ENCODE results near the gene PADI3. TPM values are rescaled to one million over a fixed set of nuclear protein-coding genes. Genes with fewer than 3 reads are reported as not detected.

PADI3 gene
- total and polyA plus RNA-seq, 2 of the 8 experiments (the other 6 are each of a cell fraction or from before 2014, with no cell fraction given) = 0.37 to 0.94 TPM

- H3K9me3 ChIP-seq (ENCODE audit: insufficient read depth in 2 of 2, low read depth in 1 of 2, low read length in 1 of 2) = no peaks in the 10 kb centered on the region
- H3K23ac ChIP-seq (ENCODE audit: insufficient read length) = no peak overlapping the region
- H3K18ac ChIP-seq (ENCODE audit: extremely low read depth, low read length) = no peak overlapping the region
- no peak overlapping the region for H3K4me2 ChIP-seq (ENCODE audit: insufficient read depth in 1 of 2, low read depth in 2 of 2, low read length in 2 of 2)
- no peak overlapping the region for H2AFZ ChIP-seq (ENCODE audit: low read length)
- no peaks in the 10 kb centered on the region; the same call in 1 of the 2 replicates for H3K79me1 ChIP-seq (ENCODE audit: low read depth, low read length)
- no peak overlapping the region for H3K9ac ChIP-seq (replicated peaks in 1 of 4; ENCODE audit: extremely low read depth in 1 of 4, low read depth in 3 of 4, low read length in 3 of 4)
- ChIA-PET CTCF (ENCODE audit: partially characterized antibody) (interaction anchor here (0.9 to 1.9 kb wide), 3 partner anchors 28 to 387 kb away, joined by 3 to 8 read pairs (median 4); no protein-coding TSS in a partner anchor), POLR2A (ENCODE audit: partially characterized antibody) (interaction anchor here (0.6 to 1.6 kb wide), 2 partner anchors 9 to 313 kb away, joined by 3 to 4 read pairs; no protein-coding TSS in a partner anchor)
- H3K36me3 ChIP-seq (ENCODE audit: control insufficient read depth in 2 of 4, insufficient read depth in 4 of 4, low read length in 3 of 4) = no peaks in the 10 kb centered on the region
- no peak overlapping the region for H4K5ac ChIP-seq (ENCODE audit: insufficient read length, low read depth, low read length)
- H3K27me3 ChIP-seq (replicated peaks in 1 of 4; ENCODE audit: control insufficient read depth in 3 of 4, extremely low read depth in 1 of 4, insufficient read depth in 3 of 4, low read length in 3 of 4) = no peaks in the 10 kb centered on the region
- 89% methylated on average over 3 of the region's 3 CpGs; no CpG with 5 or more reads in 1 of the 2 experiments for WGBS, 2 experiments (ENCODE audit: extremely low coverage in 1 of 2, insufficient coverage in 1 of 2, insufficient read length in 1 of 2, insufficient replicate concordance in 2 of 2, low coverage in 1 of 2, low lambda C conversion rate in 2 of 2, missing lambda C conversion rate in 1 of 2)
- H3K4ac ChIP-seq (replicated peaks; ENCODE audit: insufficient read length, low read depth, low read length) = no peak overlapping the region
- DNase-seq (ENCODE audit: low read depth in 1 of 2, low spot score in 2 of 2) = no peak
- H2BK5ac ChIP-seq (ENCODE audit: low read depth, low read length) = no peak overlapping the region
- H3K23me2 ChIP-seq (ENCODE audit: low read depth, low read length) = no peaks in the 10 kb centered on the region
- no peak overlapping the region for H3K4me3 ChIP-seq (ENCODE audit: extremely low read depth in 1 of 4, insufficient read depth in 2 of 4, low read depth in 3 of 4, low read length in 4 of 4)
- no peak overlapping the region for H4K91ac ChIP-seq (replicated peaks; ENCODE audit: insufficient read length, low read length)
- no peak overlapping the region for H2BK12ac ChIP-seq (ENCODE audit: low read depth, low read length)
- H4K20me1 ChIP-seq (replicated peaks in 1 of 2; ENCODE audit: control insufficient read depth in 1 of 2, insufficient read depth in 2 of 2, low read length in 2 of 2) = no peaks in the 10 kb centered on the region
- no peak for FAIRE-seq
- no peak overlapping the region for H3K56ac ChIP-seq (replicated peaks; ENCODE audit: insufficient read length, low read depth, low read length)
- H4K8ac ChIP-seq (ENCODE audit: extremely low read depth, insufficient read depth, low read length) = no peak overlapping the region
- no peak overlapping the region for H3K27ac ChIP-seq (ENCODE audit: low read depth, low read length)
- H2AK5ac ChIP-seq (ENCODE audit: low read depth, low read length) = no peak overlapping the region
- H3K4me1 ChIP-seq (replicated peaks in 1 of 4; ENCODE audit: control insufficient read depth in 3 of 4, insufficient read depth in 4 of 4, low read length in 3 of 4) = peaks cover 0 to 7% (median 3%) of the 10 kb centered on the region in 4 experiments; a peak in 5 of 7 replicates
- no peak overlapping the region for H2BK120ac ChIP-seq (replicated peaks; ENCODE audit: low read depth, low read length)
- H3K14ac ChIP-seq (ENCODE audit: insufficient read length) = no peak overlapping the region
- H2BK20ac ChIP-seq (ENCODE audit: low read length) = no peak overlapping the region
- no peak overlapping the region for H2BK15ac ChIP-seq (ENCODE audit: low read length)
- H3K79me2 ChIP-seq (ENCODE audit: control insufficient read depth in 1 of 2, insufficient read depth in 2 of 2, low read length in 2 of 2) = no peaks in the 10 kb centered on the region
- TF ChIP-seq NANOG (IDR thresholded peaks at IDR 0.05; ENCODE audit: insufficient read depth, low read depth, low read length, poor library complexity, severe bottlenecking) = no peak
- no peak for TF ChIP-seq KDM4A (IDR thresholded peaks at IDR 0.05; ENCODE audit: low read depth, low read length, severe bottlenecking)
- no peak for TF ChIP-seq BRCA1 (IDR thresholded peaks at IDR 0.05; ENCODE audit: low read depth, low read length)
- no peak for TF ChIP-seq HDAC2 (IDR thresholded peaks at IDR 0.05; ENCODE audit: borderline replicate concordance in 1 of 2, low read depth in 2 of 2, low read length in 2 of 2)
- TF ChIP-seq CTCF (IDR thresholded peaks at IDR 0.05; ENCODE audit: control extremely low read depth in 1 of 3, insufficient read depth in 1 of 3, low read depth in 1 of 3, low read length in 3 of 3) = no peak
- no peak for TF ChIP-seq EGR1 (IDR thresholded peaks at IDR 0.05; ENCODE audit: borderline replicate concordance, low read depth, low read length)
- no peak for TF ChIP-seq RAD21 (IDR thresholded peaks at IDR 0.05 in 1 of 2, conservative IDR thresholded peaks at IDR 0.05 in 1 of 2; ENCODE audit: low read depth in 2 of 2, low read length in 2 of 2)
Measured at GRCh38 chr1:17208546-17208945, 40.4 kb upstream of the PADI3 start.

Measured in H1 (cell line).